PC-3 (cell line): ENCODE data around the gene SPANXN2. TPM values are rescaled to one million over a fixed set of nuclear protein-coding genes. Genes with fewer than 3 reads are reported as not detected.

Source experiments
- ATAC-seq: fragments of 200-7000 bp; cut with Tn5 transposase; 2 replicates; pipeline ENCODE4 v1.9.1; 2020; ENCODE audit warnings: mild to moderate bottlenecking, moderate library complexity
- BruUV-seq: library from RNA; stranded (reverse); fragments of 400-500 nt; replicated peaks from 2 replicates; lab custom pipeline; 2021; lab: Mats Ljungman, UMichigan
- CTCF ChIA-PET: fragments of 300-600 bp; sonication (Branson Sonifier 250); formaldehyde crosslinking; loops from one replicate; lab custom pipeline; 2022; ENCODE audit warnings: antibody characterized with exemption; lab: Charles Lee
- POLR2A ChIA-PET: fragments of 300-600 bp; sonication (Branson Sonifier 250); formaldehyde crosslinking; loops from one replicate; lab custom pipeline; 2022; ENCODE audit warnings: antibody characterized with exemption; ENCODE audit not compliant: unreplicated experiment; lab: Charles Lee
- DNase-seq: peaks from one replicate; pipeline ENCODE4 v3.0.0-alpha.2; 2015
- H2AFZ ChIP-seq: fragments of 300-600 bp; sonication (generic); 2 replicates; pipeline ENCODE4 v1.6.0; 2016; ENCODE audit warnings: antibody characterized with exemption, low read length
- H3F3A ChIP-seq: fragments of 300-600 bp; sonication (generic); one replicate; pipeline ENCODE4 v1.6.0; 2017; ENCODE audit warnings: antibody characterized with exemption, low read length, control low read depth, mild to moderate bottlenecking; ENCODE audit not compliant: unreplicated experiment
- H3K27ac ChIP-seq: fragments of 300-600 bp; sonication (generic); 2 replicates; pipeline ENCODE4 v1.5.1; 2016; ENCODE audit warnings: mild to moderate bottlenecking, low read length
- H3K27me3 ChIP-seq: fragments of 300-600 bp; sonication (generic); 2 replicates; pipeline ENCODE4 v1.6.1; 2016; ENCODE audit warnings: low read length, mixed read lengths
- H3K36me3 ChIP-seq: fragments of 300-600 bp; sonication (generic); 2 replicates; pipeline ENCODE4 v1.6.1; 2016; ENCODE audit warnings: low read depth, mixed run types, low read length, mixed read lengths
- H3K4me1 ChIP-seq: fragments of 300-600 bp; sonication (generic); 2 replicates; pipeline ENCODE4 v1.5.1; 2016; ENCODE audit warnings: low read length; ENCODE audit not compliant: insufficient read depth
- H3K4me2 ChIP-seq: fragments of 300-600 bp; sonication (generic); 2 replicates; pipeline ENCODE4 v1.6.0; 2016; ENCODE audit warnings: low read length
- H3K4me3 ChIP-seq: fragments of 300-600 bp; sonication (generic); 2 replicates; pipeline ENCODE4 v1.5.1; 2016; ENCODE audit warnings: mild to moderate bottlenecking, low read length, mixed read lengths
- H3K79me2 ChIP-seq: fragments of 300-600 bp; sonication (generic); 2 replicates; pipeline ENCODE4 v1.6.1; 2017; ENCODE audit warnings: low read length, mixed read lengths
- H3K9ac ChIP-seq: fragments of 300-600 bp; sonication (generic); 2 replicates; pipeline ENCODE4 v1.6.0; 2016; ENCODE audit warnings: mild to moderate bottlenecking, low read length
- H3K9me2 ChIP-seq: fragments of 300-600 bp; sonication (generic); replicated peaks from 2 replicates; pipeline ENCODE4 v1.6.1; 2016; ENCODE audit warnings: mixed run types, low read length, mixed read lengths
- H3K9me3 ChIP-seq: fragments of 300-600 bp; sonication (generic); 2 replicates; pipeline ENCODE4 v1.6.1; 2016; ENCODE audit warnings: low read length, mixed read lengths
- H4K20me1 ChIP-seq: fragments of 300-600 bp; sonication (generic); 2 replicates; pipeline ENCODE4 v1.6.1; 2016; ENCODE audit warnings: low read length, mixed read lengths
- CTCF ChIP-seq: fragments of 300-600 bp; sonication (generic); conservative IDR thresholded peaks from 2 replicates; pipeline ENCODE4 v1.5.1; 2017; ENCODE audit warnings: antibody characterized with exemption, low read depth, mild to moderate bottlenecking, low read length
- EZH2 ChIP-seq: fragments of 300-600 bp; sonication (generic); IDR thresholded peaks from one replicate; pipeline ENCODE4 v1.6.1; 2017; ENCODE audit warnings: antibody characterized with exemption, mild to moderate bottlenecking, low read length; ENCODE audit not compliant: unreplicated experiment
- EZH2phosphoT487 ChIP-seq: fragments of 300-600 bp; sonication (generic); IDR thresholded peaks from 2 replicates; pipeline ENCODE4 v1.6.1; 2018; ENCODE audit warnings: mild to moderate bottlenecking, antibody characterized with exemption, low read length, borderline replicate concordance
- intact Hi-C: fragments of 100-400 bp; cut with micrococcal nuclease; formaldehyde crosslinking; loops from 2 replicates; pipeline ENCODE4 v1.9.0; 2023
- total RNA-seq: library from RNA; depleted of rRNA; stranded (reverse); fragments of >200 nt; gene quantifications from 2 replicates; pipeline ENCODE4 v1.2.3, GENCODE V29; 2014

SPANXN2 gene
- total RNA-seq, 1 experiment from 2014 or later, result not detected

GRCh38 chrX:143694885-143695284 lies 25.7 kb downstream of the SPANXN2 start:
- Histone ChIP-seq H3K79me2 (no peaks in the 10 kb centered on the region), H3K4me1 (no peaks in the 10 kb centered on the region), H3F3A (no peaks in the 10 kb centered on the region), H4K20me1 (no peaks in the 10 kb centered on the region), H3K9me3 (no peaks in the 10 kb centered on the region), H3K27ac (no peak overlapping the region), H2AFZ (no peak overlapping the region), H3K9ac (no peak overlapping the region), H3K4me2 (no peak overlapping the region), H3K27me3 (no peaks in the 10 kb centered on the region), H3K36me3 (no peaks in the 10 kb centered on the region), H3K4me3 (no peak overlapping the region), H3K9me2 (no peaks in the 10 kb centered on the region)
- ChIA-PET POLR2A (no interaction called here), CTCF (no interaction called here)
- intact Hi-C loops, result no loop called here
- TF ChIP-seq EZH2phosphoT487 (no peak), EZH2 (no peak), CTCF (no peak)
- DNase-seq (no peak), ATAC-seq (no peak)
- BruUV-seq, result no TSS peak

- POLR2A ChIA-PET, result no interaction called here
Observed at GRCh38 chrX:143683486-143683885, 37.1 kb downstream of the SPANXN2 start.

GRCh38 chrX:143674926-143675325 lies 45.6 kb downstream of the SPANXN2 start:
- TF ChIP-seq EZH2, result no peak
- no peak for TF ChIP-seq EZH2phosphoT487
- no peak for TF ChIP-seq CTCF
- DNase-seq (no peak), ATAC-seq (no peak)
- H3K79me2 ChIP-seq, result no peaks in the 10 kb centered on the region
- no peaks in the 10 kb centered on the region for H3K27me3 ChIP-seq
- H3K4me2 ChIP-seq, result no peak overlapping the region
- POLR2A ChIA-PET, result no interaction called here
- no peaks in the 10 kb centered on the region for H3K9me3 ChIP-seq
- H3K4me1 ChIP-seq, result no peaks in the 10 kb centered on the region
- H3F3A ChIP-seq, result no peaks in the 10 kb centered on the region
- no peaks in the 10 kb centered on the region for H3K9me2 ChIP-seq
- H4K20me1 ChIP-seq, result no peaks in the 10 kb centered on the region
- H3K9ac ChIP-seq, result no peak overlapping the region
- BruUV-seq, result no TSS peak
- H3K4me3 ChIP-seq, result no peak overlapping the region
- H2AFZ ChIP-seq, result 0 out of 2 replicates have a peak overlapping the region, but pooled peaks have one; percentile 12
- intact Hi-C loops, result no loop called here
- H3K27ac ChIP-seq, result no peak overlapping the region
- CTCF ChIA-PET, result no interaction called here
- no peaks in the 10 kb centered on the region for H3K36me3 ChIP-seq

More at GRCh38 chrX:143683486-143683885, 37.1 kb downstream of the SPANXN2 start:
- intact Hi-C loops, result no loop called here
- no peaks in the 10 kb centered on the region for H3K9me3 ChIP-seq
- H3F3A ChIP-seq, result no peaks in the 10 kb centered on the region
- H3K9ac ChIP-seq, result no peak overlapping the region
- H4K20me1 ChIP-seq, result no peaks in the 10 kb centered on the region
- BruUV-seq, result no TSS peak
- no peak overlapping the region for H3K4me2 ChIP-seq
- no peaks in the 10 kb centered on the region for H3K27me3 ChIP-seq
- TF ChIP-seq CTCF (no peak), EZH2phosphoT487 (no peak), EZH2 (no peak)
- CTCF ChIA-PET, result no interaction called here
- H3K79me2 ChIP-seq, result no peaks in the 10 kb centered on the region
- ATAC-seq, result no peak
- DNase-seq, result no peak
- H3K9me2 ChIP-seq, result no peaks in the 10 kb centered on the region
- no peak overlapping the region for H2AFZ ChIP-seq
- H3K4me3 ChIP-seq, result no peak overlapping the region
- no peaks in the 10 kb centered on the region for H3K36me3 ChIP-seq
- H3K27ac ChIP-seq, result no peak overlapping the region
- no peaks in the 10 kb centered on the region for H3K4me1 ChIP-seq
